Neural progenitor cell (in vitro differentiated cells): ENCODE results near the gene ATP6V1A. TPM values are rescaled to one million over a fixed set of nuclear protein-coding genes. Genes with fewer than 3 reads are reported as not detected.
"Not testable (repeated sequence)": the region's sequence is repeated elsewhere in the genome, so short reads cannot be mapped to it uniquely, and the experiment has no call there.

Source experiments
- DNase-seq: peaks from one replicate; pipeline ENCODE4 v3.0.0-alpha.2; 2016; ENCODE audit warnings: low spot score
- H2AFZ ChIP-seq: fragments of 200-600 bp; sonication (generic); replicated peaks from 2 replicates; pipeline ENCODE4 v1.6.1; 2016; ENCODE audit warnings: antibody characterized with exemption
- H3F3A ChIP-seq: fragments of 200-600 bp; sonication (generic); 2 replicates; pipeline ENCODE4 v1.6.1; 2016; ENCODE audit warnings: antibody characterized with exemption, low read depth
- H3K27ac ChIP-seq: fragments of 200-600 bp; sonication (generic); 2 replicates; pipeline ENCODE4 v1.5.1; 2016; ENCODE audit warnings: mild to moderate bottlenecking
- H3K27me3 ChIP-seq: fragments of 200-600 bp; sonication (generic); 2 replicates; pipeline ENCODE4 v1.6.1; 2016; ENCODE audit warnings: mild to moderate bottlenecking, moderate library complexity
- H3K36me3 ChIP-seq: fragments of 200-600 bp; sonication (generic); 2 replicates; pipeline ENCODE4 v1.5.1; 2016
- H3K4me1 ChIP-seq: fragments of 200-600 bp; sonication (generic); 2 replicates; pipeline ENCODE4 v1.6.1; 2016; ENCODE audit warnings: mixed run types
- H3K4me2 ChIP-seq: fragments of 200-600 bp; sonication (generic); 2 replicates; pipeline ENCODE4 v1.6.1; 2016
- H3K4me3 ChIP-seq: fragments of 200-600 bp; sonication (generic); 2 replicates; pipeline ENCODE4 v1.5.1; 2016
- H3K79me2 ChIP-seq: fragments of 200-600 bp; sonication (generic); 2 replicates; pipeline ENCODE4 v1.6.1; 2016; ENCODE audit warnings: low read depth
- H3K9ac ChIP-seq: fragments of 200-600 bp; sonication (generic); 2 replicates; pipeline ENCODE4 v1.6.1; 2016
- H3K9me3 ChIP-seq: fragments of 200-600 bp; sonication (generic); 2 replicates; pipeline ENCODE4 v1.5.1; 2016; ENCODE audit warnings: low read depth
- H4K20me1 ChIP-seq: fragments of 200-600 bp; sonication (generic); 2 replicates; pipeline ENCODE4 v1.6.1; 2016; ENCODE audit warnings: low read depth
- H3K27ac Mint-ChIP-seq: 3 replicates; pipeline ENCODE4 v1.8.0; 2021; ENCODE audit warnings: mixed read lengths
- H3K27me3 Mint-ChIP-seq: 2 replicates; pipeline ENCODE4 v1.8.0; 2022; ENCODE audit warnings: low read depth, mild to moderate bottlenecking, inconsistent platforms, moderate library complexity, mixed read lengths; ENCODE audit not compliant: insufficient read depth
- H3K36me3 Mint-ChIP-seq: 3 replicates; pipeline ENCODE4 v1.8.0; 2021; ENCODE audit warnings: mixed read lengths
- H3K4me1 Mint-ChIP-seq: 3 replicates; pipeline ENCODE4 v1.8.0; 2021; ENCODE audit warnings: mixed read lengths
- H3K4me3 Mint-ChIP-seq: 3 replicates; pipeline ENCODE4 v1.8.0; 2021; ENCODE audit warnings: mild to moderate bottlenecking, moderate library complexity, mixed read lengths
- H3K9me3 Mint-ChIP-seq: 3 replicates; pipeline ENCODE4 v1.8.0; 2020; ENCODE audit warnings: mixed read lengths
- CTCF ChIP-seq: fragments of 200-600 bp; sonication (generic); IDR thresholded peaks from 2 replicates; pipeline ENCODE4 v1.5.1; 2017; ENCODE audit warnings: antibody characterized with exemption, mild to moderate bottlenecking
- EZH2 ChIP-seq: fragments of 200-600 bp; sonication (generic); IDR thresholded peaks from 2 replicates; pipeline ENCODE4 v1.6.1; 2017; ENCODE audit warnings: antibody characterized with exemption, mild to moderate bottlenecking, moderate library complexity
- EZH2phosphoT487 ChIP-seq: fragments of 200-600 bp; sonication (generic); IDR thresholded peaks from 2 replicates; pipeline ENCODE4 v1.6.1; 2017; ENCODE audit warnings: antibody characterized with exemption
- total RNA-seq: library from RNA; depleted of rRNA; stranded (reverse); fragments of >200 nt; gene quantifications from 2 replicates; pipeline ENCODE4 v1.2.3, GENCODE V29; 2015; ENCODE audit warnings: low replicate concordance

Gene ATP6V1A
- total RNA-seq, 1 donor from 2014 or later, result 115 TPM

- Mint-ChIP-seq H3K4me3 (no peak overlapping the region), H3K9me3 (peaks cover 3% of the 10 kb centered on the region), H3K36me3 (no peaks in the 10 kb centered on the region), H3K27me3 (peaks cover 2% of the 10 kb centered on the region), H3K27ac (no peak overlapping the region), H3K4me1 (peaks cover 2% of the 10 kb centered on the region)
- no peak overlapping the region for H3K4me3 ChIP-seq
- no peak overlapping the region for H2AFZ ChIP-seq
- no peak overlapping the region for H3K27ac ChIP-seq
- no peaks in the 10 kb centered on the region for H3K36me3 ChIP-seq
- no peak for DNase-seq
- H3K9ac ChIP-seq, result no peak overlapping the region
- H4K20me1 ChIP-seq, result no peaks in the 10 kb centered on the region
- peaks cover 3% of the 10 kb centered on the region for H3K4me1 ChIP-seq
- H3K79me2 ChIP-seq, result no peaks in the 10 kb centered on the region
- H3K4me2 ChIP-seq, result no peak overlapping the region
- H3K9me3 ChIP-seq, result no peaks in the 10 kb centered on the region
- TF ChIP-seq EZH2phosphoT487 (no peak), CTCF (no peak), EZH2 (no peak)
- H3F3A ChIP-seq, result no peaks in the 10 kb centered on the region
- no peaks in the 10 kb centered on the region for H3K27me3 ChIP-seq
These were observed 101.0 kb downstream of the ATP6V1A start for GRCh38 chr3:113847664-113848461.

GRCh38 chr3:113849071-113849470 lies 102.2 kb downstream of the ATP6V1A start:
- not testable (repeated sequence) for H3K4me3 Mint-ChIP-seq, H3K9me3 Mint-ChIP-seq, H3K9me3 ChIP-seq, H3F3A ChIP-seq, H3K27ac Mint-ChIP-seq, H3K27ac ChIP-seq, H3K27me3 Mint-ChIP-seq, H3K4me2 ChIP-seq, H2AFZ ChIP-seq, H3K36me3 Mint-ChIP-seq, H3K4me1 Mint-ChIP-seq, H3K79me2 ChIP-seq, H4K20me1 ChIP-seq, H3K9ac ChIP-seq, DNase-seq, H3K4me1 ChIP-seq, H3K4me3 ChIP-seq, H3K27me3 ChIP-seq, H3K36me3 ChIP-seq

DNA sequence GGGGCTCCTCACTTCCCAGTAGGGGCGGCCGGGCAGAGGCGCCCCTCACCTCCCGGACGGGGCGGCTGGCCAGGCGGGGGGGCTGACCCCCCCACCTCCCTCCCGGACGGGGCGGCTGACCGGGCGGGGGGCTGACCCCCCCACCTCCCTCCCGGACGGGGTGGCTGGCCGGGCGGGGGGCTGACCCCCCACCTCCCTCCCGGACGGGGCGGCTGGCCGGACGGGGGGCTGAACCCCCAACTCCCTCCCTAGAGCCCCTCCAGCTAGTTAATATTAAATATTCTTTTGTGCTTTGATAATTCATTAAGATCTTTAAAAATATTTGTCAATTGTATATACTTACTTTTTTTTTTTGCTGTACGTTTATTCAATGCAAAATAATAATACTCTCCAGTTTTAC lies 103.0 kb downstream of the ATP6V1A start:
- not testable (repeated sequence) for H3K4me3 Mint-ChIP-seq, H3K9me3 Mint-ChIP-seq, H3K27ac ChIP-seq, H3K4me3 ChIP-seq, H3K27ac Mint-ChIP-seq, H3K36me3 ChIP-seq, H3F3A ChIP-seq, H4K20me1 ChIP-seq, H3K79me2 ChIP-seq, H3K27me3 ChIP-seq, H3K4me2 ChIP-seq, DNase-seq, H3K9me3 ChIP-seq, H3K9ac ChIP-seq, H3K27me3 Mint-ChIP-seq, H3K4me1 ChIP-seq, H3K36me3 Mint-ChIP-seq, H2AFZ ChIP-seq, H3K4me1 Mint-ChIP-seq

- not testable (repeated sequence) for H3K9ac ChIP-seq, H3K27ac Mint-ChIP-seq, H2AFZ ChIP-seq, H3K27ac ChIP-seq, H3K36me3 Mint-ChIP-seq, H3K79me2 ChIP-seq, H3K4me1 ChIP-seq, H3K4me2 ChIP-seq, H3K27me3 Mint-ChIP-seq, H3K4me3 ChIP-seq, H3K27me3 ChIP-seq, H4K20me1 ChIP-seq, H3K9me3 Mint-ChIP-seq, H3F3A ChIP-seq, H3K9me3 ChIP-seq, H3K36me3 ChIP-seq, DNase-seq, H3K4me3 Mint-ChIP-seq, H3K4me1 Mint-ChIP-seq
These were observed 103.6 kb downstream of the ATP6V1A start for GRCh38 chr3:113850391-113850790.

DNA sequence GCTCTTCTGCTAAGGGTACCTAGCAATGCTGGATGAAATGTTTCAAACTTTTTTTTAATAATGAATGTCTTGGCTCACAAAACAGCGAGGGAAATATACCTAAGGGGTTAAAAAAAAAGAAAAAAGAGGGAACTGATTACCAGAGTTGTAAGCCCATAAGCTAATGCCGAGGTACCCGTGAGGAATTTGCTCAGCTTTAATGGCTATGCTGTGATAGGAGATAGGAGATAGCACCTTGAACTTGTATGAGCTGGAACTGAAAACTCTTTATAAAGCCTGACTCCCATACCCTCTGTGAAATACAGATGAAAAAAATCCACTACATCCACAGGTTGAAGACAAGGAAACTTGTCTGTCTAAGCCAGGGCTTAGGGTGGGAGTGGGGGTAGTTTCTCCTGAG lies 105.7 kb downstream of the ATP6V1A start:
- peaks cover 1% of the 10 kb centered on the region for H3K27me3 Mint-ChIP-seq
- peaks cover 2% of the 10 kb centered on the region for H3K4me1 Mint-ChIP-seq

More for the DNA sequence above, 105.7 kb downstream of the ATP6V1A start:
- no peaks in the 10 kb centered on the region for H3K79me2 ChIP-seq
- no peak for DNase-seq
- H3K9me3 Mint-ChIP-seq, result peaks cover 3% of the 10 kb centered on the region
- no peaks in the 10 kb centered on the region for H3K9me3 ChIP-seq
- H3K36me3 ChIP-seq, result no peaks in the 10 kb centered on the region
- no peak overlapping the region for H2AFZ ChIP-seq
- H3K4me3 Mint-ChIP-seq, result no peak overlapping the region
- H3K4me2 ChIP-seq, result no peak overlapping the region
- TF ChIP-seq EZH2phosphoT487, result no peak
- no peak for TF ChIP-seq CTCF
- H3K27ac ChIP-seq, result no peak overlapping the region
- H3K4me3 ChIP-seq, result no peak overlapping the region
- no peak overlapping the region for H3K9ac ChIP-seq
- no peaks in the 10 kb centered on the region for H3F3A ChIP-seq
- no peaks in the 10 kb centered on the region for H4K20me1 ChIP-seq
- H3K4me1 ChIP-seq, result peaks cover 3% of the 10 kb centered on the region
- H3K27ac Mint-ChIP-seq, result no peak overlapping the region
- no peaks in the 10 kb centered on the region for H3K36me3 Mint-ChIP-seq
- H3K27me3 ChIP-seq, result no peaks in the 10 kb centered on the region
